Coronary artery (tissue), 2 donors: ENCODE results near the gene HGS.
A peak's percentile ranks its signal among the peaks of the same experiment; 100 is the strongest.
"Not testable (repeated sequence)": the region's sequence is repeated elsewhere in the genome, so short reads cannot be mapped to it uniquely, and the experiment has no call there.

Experiments
- DNase-seq: peaks from one replicate; pipeline ENCODE4 v3.0.0-alpha.2; 2017; ENCODE audit warnings: low spot score
- H3K27ac ChIP-seq, 2 donors: fragments of 200-600 bp; sonication (generic); one replicate each; pipeline ENCODE4 v1.5.1; 2016 to 2019
- H3K4me3 ChIP-seq: fragments of 200-600 bp; sonication (generic); 2 replicates; pipeline ENCODE4 v1.5.1; 2016; ENCODE audit warnings: mild to moderate bottlenecking, moderate library complexity
- CTCF ChIP-seq: fragments of 200-600 bp; sonication (generic); IDR thresholded peaks from one replicate; pipeline ENCODE4 v1.5.1; 2019; ENCODE audit warnings: antibody characterized with exemption

The HGS gene

GRCh38 chr17:81673561-81674258 is 10.1 kb upstream of the HGS start:
- no peak overlapping the region for H3K27ac ChIP-seq
- no peak for DNase-seq
- H3K4me3 ChIP-seq = no peak overlapping the region
- no peak for TF ChIP-seq CTCF

- H3K4me3 ChIP-seq, DNase-seq, H3K27ac ChIP-seq: not testable (repeated sequence)
- peak; percentile 54 for TF ChIP-seq CTCF
Observed at GRCh38 chr17:81675515-81676221, 8.1 kb upstream of the HGS start.

GRCh38 chr17:81676906-81677305 is 6.9 kb upstream of the HGS start:
- Histone ChIP-seq H3K27ac (no peak overlapping the region), H3K4me3 (no peak overlapping the region)
- TF ChIP-seq CTCF = no peak
- no peak for DNase-seq

- DNase-seq = no peak
- TF ChIP-seq CTCF = no peak
- Histone ChIP-seq H3K27ac (no peak overlapping the region), H3K4me3 (no peak overlapping the region)
Observed at GRCh38 chr17:81680150-81680549, 3.7 kb upstream of the HGS start.

- no peak for TF ChIP-seq CTCF
- no peak overlapping the region for H3K4me3 ChIP-seq
- no peak overlapping the region for H3K27ac ChIP-seq
- no peak for DNase-seq
Observed at GRCh38 chr17:81681672-81682071, 2.1 kb upstream of the HGS start.

- no peak for DNase-seq
- TF ChIP-seq CTCF = no peak
- peak overlapping the region; percentile 98 for H3K4me3 ChIP-seq
- peak overlapping the region in 1 of 2 donors; percentile 92 for H3K27ac ChIP-seq
Observed at GRCh38 chr17:81682565-81683207, 1.1 kb upstream of the HGS start.
